Loucy (cell line): ENCODE results near the gene AGTRAP.

Source experiments
- H2AFZ ChIP-seq: fragments of 200-600 bp; sonication (generic); 2 replicates; pipeline ENCODE4 v1.6.0; 2016; ENCODE audit warnings: antibody characterized with exemption, mild to moderate bottlenecking, low read length, moderate library complexity
- H3F3A ChIP-seq: fragments of 200-600 bp; 2 replicates; pipeline ENCODE4 v1.6.0; 2016; ENCODE audit warnings: antibody characterized with exemption, low read depth, mild to moderate bottlenecking
- H3K27me3 ChIP-seq: fragments of 200-600 bp; sonication (generic); 2 replicates; pipeline ENCODE4 v1.6.1; 2014; ENCODE audit warnings: low read length, mild to moderate bottlenecking; ENCODE audit not compliant: insufficient read depth, poor library complexity, severe bottlenecking
- H3K36me3 ChIP-seq: fragments of 200-600 bp; sonication (generic); 2 replicates; pipeline ENCODE4 v1.6.1; 2016; ENCODE audit warnings: low read length; ENCODE audit not compliant: insufficient read depth
- H3K4me1 ChIP-seq: fragments of 200-600 bp; sonication (generic); 2 replicates; pipeline ENCODE4 v1.5.1; 2014; ENCODE audit warnings: low read length, mild to moderate bottlenecking; ENCODE audit not compliant: insufficient read depth, poor library complexity, severe bottlenecking
- H3K4me2 ChIP-seq: fragments of 200-600 bp; sonication (generic); 2 replicates; pipeline ENCODE4 v1.6.0; 2014; ENCODE audit warnings: antibody characterized with exemption, low read length, low read depth, mild to moderate bottlenecking; ENCODE audit not compliant: poor library complexity, severe bottlenecking
- H3K4me3 ChIP-seq: fragments of 200-600 bp; sonication (generic); 2 replicates; pipeline ENCODE4 v1.5.1; 2014; ENCODE audit warnings: low read length, mild to moderate bottlenecking, mixed read lengths; ENCODE audit not compliant: poor library complexity, severe bottlenecking
- H3K79me2 ChIP-seq: fragments of 200-600 bp; sonication (generic); 2 replicates; pipeline ENCODE4 v1.6.1; 2014; ENCODE audit warnings: low read length; ENCODE audit not compliant: insufficient read depth
- H3K9ac ChIP-seq: fragments of 200-600 bp; sonication (generic); 2 replicates; pipeline ENCODE4 v1.6.0; 2014; ENCODE audit warnings: mild to moderate bottlenecking, low read depth, low read length, moderate library complexity; ENCODE audit not compliant: poor library complexity, severe bottlenecking
- H3K9me2 ChIP-seq: fragments of 200-600 bp; sonication (generic); replicated peaks from 2 replicates; pipeline ENCODE4 v1.6.1; 2016; ENCODE audit warnings: low read depth, low read length, mixed read lengths
- H3K9me3 ChIP-seq: fragments of 200-600 bp; sonication (generic); 2 replicates; pipeline ENCODE4 v1.6.1; 2014; ENCODE audit warnings: mild to moderate bottlenecking, antibody characterized with exemption, low read length, low read depth; ENCODE audit not compliant: insufficient read depth
- H4K20me1 ChIP-seq: fragments of 200-600 bp; sonication (generic); 2 replicates; pipeline ENCODE4 v1.6.0; 2014; ENCODE audit warnings: antibody characterized with exemption, low read length, mild to moderate bottlenecking; ENCODE audit not compliant: insufficient read depth, poor library complexity, severe bottlenecking
- EZH2phosphoT487 ChIP-seq: fragments of 200-600 bp; IDR thresholded peaks from 2 replicates; pipeline ENCODE4 v1.6.1; 2018; ENCODE audit warnings: antibody characterized with exemption, mild to moderate bottlenecking, moderate library complexity, borderline replicate concordance
- TF ChIP-seq, protein P1 (sequence below): fragments of 200-600 bp; sonication (generic); conservative IDR thresholded peaks from 2 replicates; pipeline ENCODE4 v1.5.1; 2014; ENCODE audit warnings: mild to moderate bottlenecking, antibody characterized with exemption, low read length

The AGTRAP gene

GRCh38 chr1:11767922-11768704 is 32.2 kb downstream of the AGTRAP start:
- Histone ChIP-seq H3K4me2 (no peak overlapping the region), H3K36me3 (no peaks in the 10 kb centered on the region), H3K9ac (no peak overlapping the region)

GRCh38 chr1:11768821-11769220 is 32.9 kb downstream of the AGTRAP start:
- Histone ChIP-seq H3K79me2 (no peaks in the 10 kb centered on the region), H3K9me2 (no peaks in the 10 kb centered on the region), H3K27me3 (no peaks in the 10 kb centered on the region), H3K9me3 (no peaks in the 10 kb centered on the region), H3K4me2 (no peak overlapping the region), H3K9ac (no peak overlapping the region), H2AFZ (no peak overlapping the region; the same call in 1 of the 2 replicates), H4K20me1 (no peaks in the 10 kb centered on the region), H3K4me1 (no peaks in the 10 kb centered on the region), H3K36me3 (no peaks in the 10 kb centered on the region), H3K4me3 (no peak overlapping the region), H3F3A (no peaks in the 10 kb centered on the region)
- TF ChIP-seq, protein P1, sequence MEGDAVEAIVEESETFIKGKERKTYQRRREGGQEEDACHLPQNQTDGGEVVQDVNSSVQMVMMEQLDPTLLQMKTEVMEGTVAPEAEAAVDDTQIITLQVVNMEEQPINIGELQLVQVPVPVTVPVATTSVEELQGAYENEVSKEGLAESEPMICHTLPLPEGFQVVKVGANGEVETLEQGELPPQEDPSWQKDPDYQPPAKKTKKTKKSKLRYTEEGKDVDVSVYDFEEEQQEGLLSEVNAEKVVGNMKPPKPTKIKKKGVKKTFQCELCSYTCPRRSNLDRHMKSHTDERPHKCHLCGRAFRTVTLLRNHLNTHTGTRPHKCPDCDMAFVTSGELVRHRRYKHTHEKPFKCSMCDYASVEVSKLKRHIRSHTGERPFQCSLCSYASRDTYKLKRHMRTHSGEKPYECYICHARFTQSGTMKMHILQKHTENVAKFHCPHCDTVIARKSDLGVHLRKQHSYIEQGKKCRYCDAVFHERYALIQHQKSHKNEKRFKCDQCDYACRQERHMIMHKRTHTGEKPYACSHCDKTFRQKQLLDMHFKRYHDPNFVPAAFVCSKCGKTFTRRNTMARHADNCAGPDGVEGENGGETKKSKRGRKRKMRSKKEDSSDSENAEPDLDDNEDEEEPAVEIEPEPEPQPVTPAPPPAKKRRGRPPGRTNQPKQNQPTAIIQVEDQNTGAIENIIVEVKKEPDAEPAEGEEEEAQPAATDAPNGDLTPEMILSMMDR = no peak
- TF ChIP-seq EZH2phosphoT487 = no peak

More at GRCh38 chr1:11767922-11768704, 32.2 kb downstream of the AGTRAP start:
- Histone ChIP-seq H4K20me1 (no peaks in the 10 kb centered on the region), H3K79me2 (no peaks in the 10 kb centered on the region), H3K4me1 (no peaks in the 10 kb centered on the region), H2AFZ (no peak overlapping the region), H3F3A (no peaks in the 10 kb centered on the region), H3K9me3 (no peaks in the 10 kb centered on the region), H3K9me2 (no peaks in the 10 kb centered on the region), H3K27me3 (no peaks in the 10 kb centered on the region), H3K4me3 (no peak overlapping the region)
- no peak for TF ChIP-seq EZH2phosphoT487
- TF ChIP-seq, protein P1 = no peak

GRCh38 chr1:11769274-11769673 is 33.3 kb downstream of the AGTRAP start:
- Histone ChIP-seq H3K4me2 (no peak overlapping the region), H3K79me2 (no peaks in the 10 kb centered on the region), H3K9me3 (no peaks in the 10 kb centered on the region), H3F3A (no peaks in the 10 kb centered on the region), H3K36me3 (no peaks in the 10 kb centered on the region), H3K9me2 (no peaks in the 10 kb centered on the region), H3K9ac (no peak overlapping the region), H4K20me1 (no peaks in the 10 kb centered on the region), H2AFZ (no peak overlapping the region; the same call in 1 of the 2 replicates), H3K4me1 (no peaks in the 10 kb centered on the region), H3K27me3 (no peaks in the 10 kb centered on the region), H3K4me3 (no peak overlapping the region)
- TF ChIP-seq EZH2phosphoT487 = no peak
- TF ChIP-seq, protein P1 = no peak
